ENCODE results near the gene AMFR.

Gene AMFR

DNA sequence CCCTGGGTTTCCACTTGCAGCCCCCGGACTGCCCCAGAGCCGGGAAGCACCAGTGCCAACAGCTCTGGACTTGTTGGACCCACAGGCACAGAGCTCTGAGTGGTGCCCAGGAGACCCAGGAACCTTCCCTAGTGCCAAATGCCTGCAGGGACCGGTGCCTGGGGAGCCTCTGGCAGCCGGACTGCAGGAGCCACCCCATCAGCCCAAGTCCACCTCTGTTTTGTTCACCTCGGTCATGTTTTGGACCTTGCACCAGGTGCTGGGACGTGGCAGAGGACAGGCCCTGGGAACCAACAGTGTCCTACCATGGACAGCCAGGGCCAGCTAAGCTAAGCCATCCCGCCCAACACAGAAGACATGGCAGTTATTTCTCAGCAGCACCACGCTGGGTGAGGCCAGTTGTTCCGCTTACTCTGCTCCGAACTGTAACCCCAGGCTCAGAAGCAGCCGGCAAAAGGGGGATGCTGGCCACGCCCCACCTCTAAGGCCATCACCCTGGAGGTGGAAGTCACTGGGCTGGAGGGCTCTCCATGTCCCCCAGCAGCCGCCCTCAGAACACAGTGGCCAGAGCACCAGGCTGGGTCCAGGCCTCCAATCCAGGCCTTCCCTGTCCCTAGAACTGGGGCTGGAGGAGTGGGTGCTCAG is 79.8 kb downstream of the AMFR start:
- no peak overlapping the region for H2AFZ ChIP-seq (ENCODE audit: low read length)
- H3K27ac ChIP-seq (ENCODE audit: low read depth, low read length, poor library complexity, severe bottlenecking): no peak overlapping the region
- no peaks in the 10 kb centered on the region for H3K4me1 ChIP-seq (ENCODE audit: insufficient read depth, low read length, severe bottlenecking)

GRCh38 chr16:56344518-56345405 is 80.6 kb downstream of the AMFR start:
- no peak overlapping the region for H3K27ac ChIP-seq (ENCODE audit: low read depth, low read length, poor library complexity, severe bottlenecking)
- no peaks in the 10 kb centered on the region for H3K9me2 ChIP-seq (ENCODE audit: low read depth, low read length)
- H3K79me2 ChIP-seq (ENCODE audit: insufficient read depth, low read length): no peaks in the 10 kb centered on the region
- H3K9me3 ChIP-seq (ENCODE audit: low read length): no peaks in the 10 kb centered on the region
- H2AFZ ChIP-seq (ENCODE audit: low read length): no peak overlapping the region
- H4K20me1 ChIP-seq (ENCODE audit: insufficient read depth, low read length): no peaks in the 10 kb centered on the region
- no peak overlapping the region for H3K4me3 ChIP-seq (ENCODE audit: low read depth, low read length, poor library complexity, severe bottlenecking)
- no peak overlapping the region for H3K4me2 ChIP-seq (ENCODE audit: low read length)
- no peaks in the 10 kb centered on the region for H3K36me3 ChIP-seq (ENCODE audit: insufficient read depth, low read length)
- H3K27me3 ChIP-seq (ENCODE audit: insufficient read depth, low read length): no peaks in the 10 kb centered on the region
- H3K9ac ChIP-seq (ENCODE audit: low read length): no peak overlapping the region
- no peak for TF ChIP-seq EZH2 (IDR thresholded peaks at IDR 0.05; ENCODE audit: borderline replicate concordance, low read length)
- TF ChIP-seq, protein P1, sequence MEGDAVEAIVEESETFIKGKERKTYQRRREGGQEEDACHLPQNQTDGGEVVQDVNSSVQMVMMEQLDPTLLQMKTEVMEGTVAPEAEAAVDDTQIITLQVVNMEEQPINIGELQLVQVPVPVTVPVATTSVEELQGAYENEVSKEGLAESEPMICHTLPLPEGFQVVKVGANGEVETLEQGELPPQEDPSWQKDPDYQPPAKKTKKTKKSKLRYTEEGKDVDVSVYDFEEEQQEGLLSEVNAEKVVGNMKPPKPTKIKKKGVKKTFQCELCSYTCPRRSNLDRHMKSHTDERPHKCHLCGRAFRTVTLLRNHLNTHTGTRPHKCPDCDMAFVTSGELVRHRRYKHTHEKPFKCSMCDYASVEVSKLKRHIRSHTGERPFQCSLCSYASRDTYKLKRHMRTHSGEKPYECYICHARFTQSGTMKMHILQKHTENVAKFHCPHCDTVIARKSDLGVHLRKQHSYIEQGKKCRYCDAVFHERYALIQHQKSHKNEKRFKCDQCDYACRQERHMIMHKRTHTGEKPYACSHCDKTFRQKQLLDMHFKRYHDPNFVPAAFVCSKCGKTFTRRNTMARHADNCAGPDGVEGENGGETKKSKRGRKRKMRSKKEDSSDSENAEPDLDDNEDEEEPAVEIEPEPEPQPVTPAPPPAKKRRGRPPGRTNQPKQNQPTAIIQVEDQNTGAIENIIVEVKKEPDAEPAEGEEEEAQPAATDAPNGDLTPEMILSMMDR (IDR thresholded peaks at IDR 0.05; ENCODE audit: low read length): no peak
- no peaks in the 10 kb centered on the region for H3F3A ChIP-seq (ENCODE audit: insufficient read depth, low read length)
- H3K4me1 ChIP-seq (ENCODE audit: insufficient read depth, low read length, severe bottlenecking): no peaks in the 10 kb centered on the region

More for the DNA sequence above, 79.8 kb downstream of the AMFR start:
- Histone ChIP-seq H3K4me2 (ENCODE audit: low read length) (no peak overlapping the region), H4K20me1 (ENCODE audit: insufficient read depth, low read length) (no peaks in the 10 kb centered on the region), H3K9ac (ENCODE audit: low read length) (no peak overlapping the region), H3K4me3 (ENCODE audit: low read depth, low read length, poor library complexity, severe bottlenecking) (no peak overlapping the region), H3K36me3 (ENCODE audit: insufficient read depth, low read length) (no peaks in the 10 kb centered on the region), H3K9me2 (ENCODE audit: low read depth, low read length) (no peaks in the 10 kb centered on the region), H3F3A (ENCODE audit: insufficient read depth, low read length) (no peaks in the 10 kb centered on the region), H3K9me3 (ENCODE audit: low read length) (no peaks in the 10 kb centered on the region), H3K27me3 (ENCODE audit: insufficient read depth, low read length) (no peaks in the 10 kb centered on the region), H3K79me2 (ENCODE audit: insufficient read depth, low read length) (no peaks in the 10 kb centered on the region)
- TF ChIP-seq, protein P1 (IDR thresholded peaks at IDR 0.05; ENCODE audit: low read length): no peak
- TF ChIP-seq EZH2 (IDR thresholded peaks at IDR 0.05; ENCODE audit: borderline replicate concordance, low read length): no peak

- Histone ChIP-seq H3F3A (ENCODE audit: insufficient read depth, low read length) (no peaks in the 10 kb centered on the region), H2AFZ (ENCODE audit: low read length) (no peak overlapping the region), H3K79me2 (ENCODE audit: insufficient read depth, low read length) (no peaks in the 10 kb centered on the region), H3K9me3 (ENCODE audit: low read length) (no peaks in the 10 kb centered on the region), H3K27ac (ENCODE audit: low read depth, low read length, poor library complexity, severe bottlenecking) (no peak overlapping the region), H4K20me1 (ENCODE audit: insufficient read depth, low read length) (no peaks in the 10 kb centered on the region), H3K36me3 (ENCODE audit: insufficient read depth, low read length) (no peaks in the 10 kb centered on the region), H3K9me2 (ENCODE audit: low read depth, low read length) (no peaks in the 10 kb centered on the region), H3K4me1 (ENCODE audit: insufficient read depth, low read length, severe bottlenecking) (no peaks in the 10 kb centered on the region), H3K4me2 (ENCODE audit: low read length) (no peak overlapping the region), H3K9ac (ENCODE audit: low read length) (no peak overlapping the region), H3K4me3 (ENCODE audit: low read depth, low read length, poor library complexity, severe bottlenecking) (no peak overlapping the region), H3K27me3 (ENCODE audit: insufficient read depth, low read length) (no peaks in the 10 kb centered on the region)
- TF ChIP-seq, protein P1 (IDR thresholded peaks at IDR 0.05; ENCODE audit: low read length): no peak
- no peak for TF ChIP-seq EZH2 (IDR thresholded peaks at IDR 0.05; ENCODE audit: borderline replicate concordance, low read length)
Measured at GRCh38 chr16:56343661-56344517, 81.5 kb downstream of the AMFR start.
